H1 (cell line): ENCODE data around the gene SYMPK. TPM values are rescaled to one million over a fixed set of nuclear protein-coding genes. Genes with fewer than 3 reads are reported as not detected.

Source experiments
- BACH1 ChIP-seq: IDR thresholded peaks from 2 replicates; pipeline ENCODE4 v1.6.1; 2012; ENCODE audit warnings: low read length, improper control_type of control experiment
- BCL11A ChIP-seq, 2 experiments: IDR thresholded peaks; one replicate each; pipeline ENCODE4 v1.6.1; 2011; ENCODE audit warnings: low read depth in 2 of 2, low read length in 2 of 2, mild to moderate bottlenecking in 2 of 2
- HDAC6 ChIP-seq: IDR thresholded peaks from one replicate; pipeline ENCODE4 v1.7.1; 2012; ENCODE audit warnings: low read depth, mild to moderate bottlenecking, inconsistent platforms, low read length, moderate library complexity
- POLR2AphosphoS5 ChIP-seq: IDR thresholded peaks from 2 replicates; pipeline ENCODE4 v1.6.1; 2011; ENCODE audit warnings: low read depth, low read length
- RXRA ChIP-seq: IDR thresholded peaks from 2 replicates; pipeline ENCODE4 v1.6.1; 2011; ENCODE audit warnings: low read depth, mild to moderate bottlenecking, low read length, moderate library complexity; ENCODE audit not compliant: insufficient read depth
- SUZ12 ChIP-seq: fragments of 200-600 bp; sonication (generic); IDR thresholded peaks from 2 replicates; pipeline ENCODE4 v1.6.1; 2012; ENCODE audit warnings: mild to moderate bottlenecking, inconsistent platforms, low read length, moderate library complexity, mixed read lengths
- YY1 ChIP-seq: IDR thresholded peaks from 2 replicates; pipeline ENCODE4 v1.6.1; 2011; ENCODE audit warnings: low read depth, mild to moderate bottlenecking, low read length
- polyA plus RNA-seq, 7 experiments: library from polyadenylated mRNA; depleted of rRNA in 3 of 7; stranded (reverse) in 5 of 7; unstranded in 2 of 7; fragments of >200 nt in 5 of 7; fragments of 200-250 nt in 2 of 7; gene quantifications; 1 replicate in 5 of 7; 2 replicates in 1 of 7; 4 replicates in 1 of 7; pipeline versions ENCODE4 v1.2.1 to v1.2.3, GENCODE V29; 2011 to 2013; ENCODE audit warnings: missing spikeins in 2 of 7, mixed read lengths in 2 of 7
- total RNA-seq: library from RNA; stranded (reverse); fragmentation: NEBNext Ultra II Directional; extraction: Animal tissue kit (Norgen Biotek cat#: 25700); gene quantifications from 2 replicates; pipeline ENCODE4 v1.2.1, GENCODE V29; 2021

Gene SYMPK
- total and polyA plus RNA-seq, 2 of the 8 experiments (the other 6 are each of a cell fraction or from before 2014, with no cell fraction given) = 93.6 to 99.5 TPM

DNA sequence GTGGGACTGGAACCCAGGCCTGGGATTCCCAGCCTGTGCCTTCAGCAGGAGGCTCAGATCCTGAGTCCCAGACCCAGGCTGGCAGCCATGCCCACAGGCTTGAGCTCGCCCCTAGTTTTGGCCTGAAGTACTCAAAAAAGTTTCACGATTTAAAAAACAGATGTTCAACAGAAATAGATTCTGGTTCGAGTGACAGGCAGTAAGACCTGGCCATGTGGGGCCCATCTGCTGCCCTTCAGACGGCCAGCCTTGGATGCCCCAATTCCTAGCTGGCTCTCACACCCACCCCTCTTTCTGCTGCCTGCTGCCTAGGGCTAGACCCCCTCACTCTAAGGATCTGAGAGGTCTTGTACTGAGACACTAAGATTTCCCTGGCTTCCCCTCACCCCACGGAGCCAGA, 77.8 kb downstream of the SYMPK start (continued):
- TF ChIP-seq YY1 (no peak), RXRA (no peak), POLR2AphosphoS5 (no peak), HDAC6 (no peak), SUZ12 (no peak), BACH1 (no peak), BCL11A (IDR thresholded peaks at IDR 0.05; ENCODE audit: low read depth in 2 of 2, low read length in 2 of 2) (no peak)
